G401.6 (cell line): ENCODE results near the gene PROB1.
"Not testable (repeated sequence)": the region's sequence is repeated elsewhere in the genome, so short reads cannot be mapped to it uniquely, and the experiment has no call there.

Source experiments
- FAIRE-seq: peaks from 2 replicates; lab custom pipeline; 2012; peaks lifted over from hg19 to GRCh38; lab: Jason Lieb, UNC

Gene PROB1

DNA sequence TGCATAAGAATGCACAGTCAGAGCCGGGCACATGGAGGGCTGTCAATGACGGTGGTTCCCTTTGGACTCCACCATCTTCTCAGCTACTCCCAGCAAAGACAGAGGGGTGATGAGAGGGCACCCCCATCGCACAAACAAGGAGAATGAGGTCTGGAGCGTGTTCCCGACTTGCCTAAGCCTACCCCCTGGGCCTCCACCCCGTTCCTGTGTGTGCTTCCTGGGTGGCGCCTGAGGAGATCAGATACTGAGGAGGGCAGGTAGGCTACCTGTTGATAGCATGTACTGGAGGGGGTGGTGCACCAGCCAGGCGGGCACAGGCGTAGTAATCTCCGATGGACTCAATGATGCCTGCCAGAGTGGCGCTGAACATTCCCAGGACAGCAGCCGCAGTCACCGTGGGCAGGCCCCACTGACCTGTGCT, 16.0 kb downstream of the PROB1 start:
- no peak for FAIRE-seq

DNA sequence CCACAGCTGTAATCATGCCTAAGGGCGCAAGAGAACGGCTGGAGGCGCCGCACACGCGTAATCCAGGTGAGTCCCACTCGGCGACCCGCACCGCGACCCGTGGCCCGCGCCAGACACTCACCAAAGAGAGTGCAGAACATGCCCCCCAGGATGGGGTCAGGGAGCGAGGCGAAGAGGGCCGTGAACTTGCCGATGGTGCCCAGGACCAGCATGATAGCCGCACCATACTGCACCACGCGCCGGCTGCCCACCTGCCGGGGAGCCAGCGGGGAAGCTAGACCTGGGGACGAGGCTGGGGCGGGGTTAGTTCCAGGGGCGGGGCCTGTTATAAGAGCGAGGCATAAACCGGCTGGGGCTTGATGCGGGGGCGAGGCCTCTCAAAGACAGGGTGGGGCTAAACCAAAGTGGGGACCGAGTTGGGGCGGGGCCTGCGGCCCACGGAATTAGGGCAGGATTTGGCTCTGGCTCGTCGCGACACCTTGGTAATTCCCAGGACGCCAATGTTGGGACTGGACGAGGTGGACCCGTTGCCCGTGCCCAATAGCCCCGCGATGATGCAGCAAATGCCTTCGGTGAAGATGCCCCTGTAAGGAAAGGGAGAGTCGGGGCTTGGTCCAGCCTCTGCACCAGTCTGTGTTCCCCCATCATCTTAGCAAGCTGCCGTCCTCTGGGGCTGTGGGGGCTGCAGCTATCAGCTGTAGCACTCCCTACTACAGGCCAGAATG, 16.6 kb downstream of the PROB1 start:
- FAIRE-seq, result no peak

DNA sequence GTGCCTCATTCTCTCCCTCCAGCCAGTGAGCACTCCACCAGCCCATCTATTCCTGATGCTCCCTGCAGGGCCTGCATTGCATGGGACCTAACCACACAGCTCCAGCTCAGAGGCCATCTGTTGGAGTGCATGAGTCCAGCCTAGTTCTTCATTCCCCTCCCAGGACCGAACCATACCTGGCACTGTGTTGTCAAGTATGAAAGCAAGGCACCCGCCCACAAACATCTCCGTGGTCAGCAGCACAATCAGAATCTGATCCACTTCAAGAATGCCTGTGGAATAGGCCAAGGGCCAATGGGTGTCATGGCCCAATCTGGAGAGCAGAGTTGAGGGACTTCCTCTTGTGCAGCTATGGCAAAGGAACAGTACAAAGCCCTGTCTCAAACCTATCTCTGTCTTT, 17.7 kb downstream of the PROB1 start:
- FAIRE-seq, result no peak

DNA sequence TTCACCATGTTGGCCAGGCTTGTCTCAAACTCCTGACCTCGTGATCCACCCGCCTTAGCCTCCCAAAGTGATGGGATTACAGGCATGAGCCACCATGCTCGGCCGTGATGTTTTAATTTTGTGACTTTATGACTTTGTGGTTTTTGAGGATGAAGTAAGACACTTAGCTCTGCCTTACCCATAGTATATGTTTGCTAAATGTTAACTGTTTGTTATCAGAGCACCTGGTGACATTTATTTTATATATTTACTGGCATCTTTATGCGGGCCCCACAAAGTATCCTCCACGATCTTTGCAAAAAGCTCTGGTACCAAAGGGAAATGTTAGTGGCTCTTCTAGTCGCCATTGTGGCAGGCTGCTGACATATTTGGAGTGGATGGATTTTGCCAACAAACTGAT, 18.5 kb downstream of the PROB1 start:
- FAIRE-seq, result no peak

DNA sequence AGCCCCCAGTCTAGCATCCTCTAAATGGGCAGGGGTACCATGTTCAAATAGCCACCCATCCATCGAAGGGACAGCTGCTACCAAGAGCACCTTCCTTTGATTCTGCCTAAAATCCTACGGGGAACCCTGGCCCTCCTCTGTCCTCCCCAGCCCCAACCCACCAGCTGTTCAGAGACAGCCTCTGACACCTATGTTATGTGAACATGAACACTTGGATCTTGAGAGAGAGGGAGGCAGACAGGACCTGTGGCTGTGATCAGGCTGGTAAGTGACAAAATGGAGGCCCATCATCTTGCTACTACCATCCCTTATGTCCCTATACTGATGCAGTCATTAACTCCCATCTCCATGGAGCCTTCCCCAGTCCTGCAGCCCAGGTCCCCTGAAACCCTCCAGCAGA, 20.0 kb downstream of the PROB1 start:
- FAIRE-seq, result no peak

DNA sequence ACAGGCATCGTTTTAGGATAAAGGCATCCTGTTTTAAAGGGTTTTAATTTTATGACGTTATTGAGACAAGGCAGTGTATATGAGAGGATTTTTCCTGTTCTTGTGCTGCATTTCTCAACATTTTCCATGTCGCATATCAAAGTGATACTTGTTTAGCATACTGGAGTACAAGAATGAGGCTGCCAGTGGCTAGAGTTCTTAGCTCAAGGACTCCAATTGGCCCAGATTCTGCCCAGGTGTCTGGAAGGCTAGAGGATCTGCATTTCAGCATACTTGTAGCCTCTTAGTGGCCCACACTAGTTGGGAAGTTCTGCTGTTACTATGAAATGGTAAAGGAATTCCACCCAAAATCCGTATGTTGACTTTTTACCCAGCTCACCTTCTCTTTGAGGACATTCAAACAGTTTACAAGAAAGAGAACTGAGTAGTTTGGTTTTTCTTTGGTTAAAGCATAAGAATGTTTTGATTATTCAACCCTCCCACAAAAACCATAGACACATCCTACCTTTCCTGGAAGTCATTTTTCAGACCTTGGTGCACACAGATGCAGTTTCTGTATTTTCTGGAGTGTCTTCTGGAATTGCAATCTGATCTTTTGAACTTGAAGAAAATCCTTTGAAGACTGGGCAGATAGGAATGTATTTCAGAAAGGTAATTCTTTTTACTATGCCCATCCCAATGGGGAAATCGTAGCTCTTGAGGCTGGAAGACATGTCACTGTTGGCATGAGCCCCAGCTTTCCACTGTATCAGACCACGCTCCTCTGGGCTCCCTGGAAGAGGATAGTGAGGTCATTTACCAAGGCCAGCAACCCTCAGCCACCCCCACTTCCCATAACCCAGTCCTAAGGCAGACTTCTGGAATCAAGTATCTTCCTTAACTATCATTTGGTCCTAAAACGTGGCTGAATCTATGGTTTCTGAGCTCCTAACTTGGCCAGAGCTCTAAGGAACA, 23.1 kb downstream of the PROB1 start:
- FAIRE-seq, result no peak

DNA sequence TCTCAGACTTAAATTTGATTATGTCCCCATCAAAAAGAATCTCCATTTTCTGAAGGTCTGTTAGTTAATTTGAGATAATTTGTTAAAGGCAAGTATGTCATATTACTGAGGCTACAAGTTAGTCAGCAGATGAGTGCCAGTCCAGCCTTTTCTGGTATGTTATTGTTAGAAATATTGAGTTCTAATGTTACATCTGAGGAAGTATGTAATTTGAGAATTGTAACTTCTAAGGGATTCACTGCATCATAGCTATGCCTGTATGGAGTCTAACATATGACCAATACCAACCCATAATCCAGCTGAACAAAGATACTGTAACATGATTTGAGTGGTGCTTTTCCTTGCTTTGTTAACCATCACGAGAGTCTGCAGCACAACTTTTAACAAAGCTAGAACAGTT, 25.7 kb downstream of the PROB1 start:
- FAIRE-seq, result no peak

DNA sequence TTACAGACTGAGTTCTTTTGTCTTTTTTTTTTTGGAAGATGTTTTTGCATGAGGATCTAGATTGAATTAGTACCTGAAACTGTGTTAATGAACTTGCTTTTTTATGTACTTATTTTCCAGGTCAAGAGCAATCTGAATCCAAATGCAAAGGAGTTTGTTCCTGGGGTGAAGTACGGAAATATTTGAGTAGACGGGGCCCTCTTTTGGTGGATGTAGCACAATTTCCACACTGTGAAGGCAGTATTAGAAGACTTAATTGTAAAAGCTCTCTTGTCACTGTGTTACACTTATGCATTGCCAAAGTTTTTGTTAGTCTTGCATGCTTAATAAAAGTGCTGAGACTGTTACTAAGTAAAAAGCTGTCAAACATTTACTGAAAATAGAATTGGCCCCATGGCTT, 26.3 kb downstream of the PROB1 start:
- FAIRE-seq, result peak; percentile 89

DNA sequence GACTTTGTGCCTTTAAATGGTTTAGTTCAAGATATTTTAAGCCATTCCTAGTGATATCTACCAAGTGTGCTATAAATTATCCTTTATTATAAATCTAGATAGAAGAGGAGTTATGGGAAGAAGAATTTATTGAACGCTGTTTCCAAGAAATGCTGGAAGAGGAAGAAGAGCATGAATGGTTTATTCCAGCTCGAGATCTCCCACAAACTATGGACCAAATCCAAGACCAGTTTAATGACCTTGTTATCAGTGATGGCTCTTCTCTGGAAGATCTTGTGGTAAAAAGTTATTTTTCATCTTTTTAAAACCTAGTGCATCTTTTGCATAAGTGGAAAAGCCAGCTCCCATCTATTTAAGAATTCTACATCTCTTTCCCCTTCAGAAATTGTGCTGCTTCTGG, 30.4 kb downstream of the PROB1 start:
- no peak for FAIRE-seq

DNA sequence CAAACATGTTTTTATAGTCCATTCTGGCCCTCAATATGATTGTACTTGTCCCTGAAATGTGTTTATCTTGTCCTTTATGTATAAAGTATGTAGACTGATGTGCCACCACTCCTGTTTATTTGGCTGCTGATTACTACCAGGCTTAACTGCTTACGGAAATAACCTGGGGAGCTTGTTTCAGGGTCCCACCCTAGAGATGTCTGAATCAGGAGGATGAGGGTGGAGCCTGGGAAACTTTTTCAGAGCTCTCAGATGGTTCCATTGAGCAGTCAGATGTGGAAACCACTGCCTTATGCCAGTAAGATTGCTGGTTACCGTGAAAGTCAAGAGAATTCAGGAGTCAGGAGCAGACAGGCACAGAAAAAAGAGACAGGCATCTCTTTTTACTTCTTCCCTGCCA, 31.0 kb downstream of the PROB1 start:
- FAIRE-seq, result no peak

DNA sequence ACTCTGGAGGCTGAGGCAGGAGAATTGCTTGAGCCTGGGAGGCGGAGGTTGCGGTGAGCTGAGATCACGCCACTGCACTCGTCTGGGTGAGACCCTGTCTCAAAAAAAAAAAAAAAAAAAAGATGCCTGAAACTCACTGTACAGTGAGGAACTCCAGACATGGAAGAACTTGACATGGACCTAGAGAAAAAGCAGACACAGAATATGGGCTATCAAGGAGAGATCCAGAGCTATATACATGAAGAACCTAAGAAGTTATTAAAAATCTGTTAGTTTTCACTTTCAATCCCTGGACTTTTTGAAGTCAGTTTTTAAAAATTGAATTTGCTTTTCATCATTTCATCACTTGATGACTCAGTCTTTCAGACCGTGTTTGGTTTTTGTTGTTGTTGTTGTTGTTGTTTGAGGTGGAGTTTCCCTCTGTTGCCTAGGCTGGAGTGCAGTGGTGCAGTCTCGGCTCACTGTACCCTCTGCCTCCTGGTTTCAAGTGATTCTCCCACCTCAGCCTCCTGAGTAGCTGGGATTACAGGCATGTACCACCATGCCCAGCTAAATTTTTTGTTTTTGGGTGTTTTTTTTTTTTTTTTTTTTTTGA, 33.0 kb downstream of the PROB1 start:
- FAIRE-seq, result no peak

DNA sequence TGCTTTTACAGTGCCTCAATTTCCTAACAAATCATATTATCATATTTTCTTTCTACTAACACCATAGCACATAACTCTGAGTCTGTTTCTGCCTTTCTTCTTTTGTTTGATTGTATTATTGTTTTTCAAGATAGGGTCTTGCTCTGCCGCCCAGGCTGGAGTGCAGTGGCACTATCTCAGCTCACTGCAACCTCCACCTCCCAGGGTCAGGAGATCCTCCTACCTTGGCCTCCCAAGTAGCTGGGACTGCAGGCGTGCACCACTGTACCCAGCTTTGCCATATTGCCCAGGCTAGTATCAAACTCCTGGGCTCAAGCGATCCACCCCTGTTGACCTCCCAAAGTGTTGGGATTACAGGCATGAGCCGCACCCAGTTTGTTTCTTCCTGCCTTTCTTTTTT, 34.5 kb downstream of the PROB1 start:
- FAIRE-seq, result no peak

DNA sequence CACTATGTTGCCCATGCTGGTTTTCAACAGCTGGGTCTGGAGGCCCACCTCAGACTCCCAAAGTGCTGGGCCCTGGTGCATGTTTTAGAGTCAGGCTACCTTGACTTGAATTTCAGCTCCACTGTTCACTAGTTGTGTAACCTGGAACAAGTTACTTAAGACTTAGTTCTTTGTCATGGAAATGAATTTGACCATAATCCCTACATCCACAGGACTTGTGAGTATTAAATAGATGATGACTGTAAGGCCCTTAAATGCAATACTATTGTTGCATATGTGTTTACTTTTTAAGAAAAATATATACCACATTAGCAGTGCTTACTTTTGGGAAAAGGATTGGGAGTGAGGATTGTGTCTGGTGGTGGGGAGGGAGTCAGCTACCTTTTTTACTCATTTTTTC, 36.8 kb downstream of the PROB1 start:
- FAIRE-seq, result no peak

DNA sequence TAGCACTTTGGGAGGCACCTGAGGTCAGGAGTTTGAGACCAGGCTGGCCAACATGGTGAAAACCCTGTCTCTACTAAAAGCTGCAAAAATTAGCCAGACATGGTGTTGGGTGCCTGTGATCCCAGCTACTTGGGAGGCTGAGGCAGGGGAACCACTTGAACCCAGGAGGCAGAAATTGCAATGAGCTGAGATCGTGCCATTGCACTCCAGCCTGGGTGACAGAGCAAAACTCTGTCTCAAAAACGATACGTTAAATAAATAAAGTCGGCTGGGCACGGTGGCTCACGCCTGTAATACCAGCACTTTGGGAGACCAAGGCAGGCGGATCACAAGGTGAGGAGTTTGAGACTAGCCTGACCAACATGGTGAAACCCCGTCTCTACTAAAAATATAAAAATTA, 39.0 kb downstream of the PROB1 start:
- not testable (repeated sequence) for FAIRE-seq

DNA sequence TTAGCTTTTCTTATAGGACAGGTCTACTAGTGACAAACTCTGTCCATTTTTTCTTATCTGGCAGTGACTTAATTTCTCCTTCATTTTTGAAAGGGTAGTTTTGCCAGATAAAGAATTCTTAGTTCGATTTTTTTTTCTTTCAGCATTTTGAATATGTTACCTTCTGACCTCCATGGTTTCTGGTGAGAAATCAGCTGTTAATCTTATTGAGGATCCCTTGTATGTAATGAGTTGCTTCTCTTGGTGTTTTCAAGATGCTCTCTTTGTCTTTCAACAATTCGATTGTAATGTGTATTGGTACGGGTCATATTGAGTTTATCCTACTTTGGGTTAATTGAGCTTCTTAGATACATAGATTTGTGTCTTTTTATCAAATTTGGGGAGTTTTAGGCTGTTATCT, 40.7 kb downstream of the PROB1 start:
- no peak for FAIRE-seq

DNA sequence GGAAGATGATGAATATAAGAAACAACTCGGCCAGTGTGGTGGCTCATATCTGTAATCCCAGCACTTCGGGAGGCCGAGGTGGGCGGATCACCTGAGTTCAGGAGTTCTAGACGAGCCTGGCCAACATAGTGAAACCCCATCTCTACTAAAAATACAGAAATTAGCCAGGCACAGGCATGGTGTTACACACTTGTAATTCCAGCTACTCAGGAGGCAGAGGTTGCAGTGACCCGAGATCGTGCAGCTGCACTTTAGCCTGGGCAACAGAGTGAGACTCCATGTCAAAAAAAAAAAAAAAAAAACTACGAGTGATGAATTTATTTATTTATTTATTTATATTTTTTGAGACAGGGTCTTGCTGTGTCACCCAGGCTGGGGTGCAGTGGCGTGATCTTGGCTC, 47.0 kb downstream of the PROB1 start:
- FAIRE-seq, result not testable (repeated sequence)

DNA sequence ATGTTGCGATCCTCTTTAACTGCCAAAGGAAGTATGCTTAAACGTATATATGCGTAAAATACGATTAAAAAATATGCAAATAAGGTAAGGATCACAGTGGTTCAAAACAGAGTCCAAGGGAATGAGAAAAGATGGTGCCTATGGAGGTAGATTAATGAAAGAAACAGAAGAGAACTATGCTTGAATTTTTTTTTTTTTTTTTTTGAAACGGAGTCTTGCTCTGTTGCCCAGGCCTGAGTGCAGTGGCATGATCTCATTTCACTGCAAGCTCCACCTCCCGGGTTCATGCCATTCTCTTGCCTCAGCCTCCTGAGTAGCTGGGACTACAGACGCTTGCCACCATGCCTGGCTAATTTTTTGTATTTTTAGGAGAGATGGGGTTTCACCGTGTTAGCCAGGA, 49.5 kb downstream of the PROB1 start:
- not testable (repeated sequence) for FAIRE-seq

DNA sequence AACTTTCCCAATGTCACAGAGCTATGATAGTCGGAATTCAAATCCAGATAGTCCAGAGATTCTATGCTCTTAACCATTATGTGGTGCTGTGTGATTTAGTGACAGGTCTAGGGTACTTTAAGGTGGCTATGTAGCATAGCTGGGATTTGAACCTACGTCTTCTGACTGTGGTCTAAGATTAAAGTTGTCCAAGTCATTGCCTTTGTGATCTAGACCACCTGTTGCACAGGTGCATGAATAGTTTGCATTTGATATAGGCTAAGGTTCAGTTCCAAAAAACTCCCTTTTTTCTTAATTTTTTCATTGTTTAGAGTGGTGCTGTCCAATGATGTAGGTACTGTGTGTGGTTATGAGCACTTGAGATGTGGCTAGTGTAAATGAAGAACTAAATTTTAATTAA, 50.7 kb downstream of the PROB1 start:
- no peak for FAIRE-seq

DNA sequence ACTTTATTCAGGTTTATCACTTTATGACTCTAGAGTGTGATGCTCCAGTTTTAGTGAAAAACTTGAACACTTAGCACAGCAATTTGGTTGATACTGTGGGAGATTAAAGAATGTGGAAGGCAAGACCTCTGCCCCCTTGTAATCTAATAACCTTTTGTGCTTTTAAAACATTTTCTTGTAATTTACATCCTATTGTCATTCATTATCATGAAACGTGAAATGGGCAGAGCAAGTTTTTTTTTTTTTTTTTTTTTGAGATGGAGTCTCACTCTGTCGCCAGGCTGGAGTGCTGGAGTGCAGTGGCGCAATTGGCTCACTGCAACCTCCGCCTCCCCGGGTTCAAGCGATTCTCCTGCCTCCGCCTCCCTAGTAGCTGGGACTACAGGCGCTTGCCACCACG, 51.4 kb downstream of the PROB1 start:
- no peak for FAIRE-seq

DNA sequence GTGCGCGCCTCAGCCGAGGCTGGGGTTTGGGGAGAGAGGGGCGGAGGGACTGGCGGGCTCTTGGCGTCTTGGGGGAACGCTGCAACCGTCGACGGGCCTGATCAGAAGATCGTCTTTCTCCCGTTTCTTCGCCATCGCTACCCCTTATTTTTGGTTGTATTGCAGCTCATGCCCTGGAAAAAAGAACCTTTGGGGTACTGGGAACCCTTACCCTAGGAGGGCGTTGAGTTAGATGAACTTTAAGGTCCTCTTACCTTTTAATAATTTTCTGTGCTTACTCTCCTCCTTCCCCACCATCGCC, 52.5 kb downstream of the PROB1 start:
- no peak for FAIRE-seq

DNA sequence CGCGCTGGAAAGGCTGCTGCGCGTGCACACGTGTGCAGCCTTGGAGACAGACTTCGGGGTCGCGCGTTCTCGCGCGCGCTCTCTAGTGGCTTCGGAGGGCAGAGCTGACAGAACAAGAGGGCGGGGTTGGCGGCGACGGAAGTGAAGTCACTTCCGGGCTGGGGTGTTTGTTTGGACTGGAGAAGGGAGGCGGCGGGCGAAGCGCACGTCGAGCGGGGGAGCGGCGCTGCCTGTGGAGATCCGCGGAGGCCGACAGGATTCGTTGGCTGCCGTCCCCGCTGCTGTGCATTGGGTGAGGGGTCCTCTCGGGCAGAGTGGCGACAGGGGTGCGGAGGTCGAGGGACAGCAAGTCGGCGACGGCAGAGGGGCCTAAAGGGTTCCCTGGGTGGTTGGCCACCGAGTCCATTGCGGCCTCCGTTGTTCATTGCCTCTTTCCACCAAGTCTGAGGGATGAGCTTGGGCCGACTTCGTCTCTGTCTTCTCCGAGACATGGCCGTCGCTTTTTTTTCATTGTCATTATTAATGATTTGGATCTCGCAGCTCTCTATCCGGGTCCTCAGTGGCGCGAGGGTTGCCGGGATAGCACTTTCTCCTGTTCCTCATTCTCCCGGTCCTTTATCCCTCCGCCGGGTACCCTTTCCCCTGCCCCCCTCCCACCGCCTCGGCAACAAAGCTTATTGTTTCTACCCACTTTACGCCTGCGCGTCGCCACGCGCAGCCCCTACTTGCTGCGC, 53.0 kb downstream of the PROB1 start, which contains the start of gene PAIP2:
TSS of gene PAIP2 (plus strand) at position 166 of the 734 bp plus-strand sequence. CDS start 21,931 bp downstream, outside the sequence.
- FAIRE-seq, result peak; percentile 98

DNA sequence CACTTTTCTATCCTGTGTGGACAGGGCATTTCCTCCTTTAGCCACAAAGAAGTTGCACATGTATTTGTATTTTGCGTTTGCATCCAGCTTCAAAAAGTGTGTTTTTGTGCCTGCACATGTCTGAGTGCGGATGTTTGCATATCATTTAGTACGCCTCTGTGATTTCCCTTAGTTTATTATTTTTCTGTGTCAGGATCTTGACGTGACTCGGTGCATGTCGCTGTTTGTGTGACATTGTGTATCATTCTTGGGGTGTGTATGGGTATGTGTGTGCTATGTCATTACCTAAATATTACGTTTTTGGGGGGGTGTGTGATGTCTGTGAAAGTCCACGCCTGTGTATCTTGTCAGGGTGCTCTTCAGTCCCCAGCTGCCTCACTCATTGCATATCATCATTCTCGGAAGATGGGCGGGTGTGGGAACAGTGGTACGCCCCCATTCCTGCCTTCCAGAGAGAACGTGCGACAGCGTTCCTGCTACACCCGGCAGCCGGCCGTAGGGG, 53.7 kb downstream of the PROB1 start:
- no peak for FAIRE-seq
